Fibroblast of gingiva (primary cell): ENCODE results near the gene HHIPL1.
"Not testable (repeated sequence)": the region's sequence is repeated elsewhere in the genome, so short reads cannot be mapped to it uniquely, and the experiment has no call there.

ENCODE experiments used
- DNase-seq: peaks from one replicate; pipeline ENCODE4 v3.0.0-alpha.2; 2011; ENCODE audit warnings: low read depth

Gene HHIPL1

DNA sequence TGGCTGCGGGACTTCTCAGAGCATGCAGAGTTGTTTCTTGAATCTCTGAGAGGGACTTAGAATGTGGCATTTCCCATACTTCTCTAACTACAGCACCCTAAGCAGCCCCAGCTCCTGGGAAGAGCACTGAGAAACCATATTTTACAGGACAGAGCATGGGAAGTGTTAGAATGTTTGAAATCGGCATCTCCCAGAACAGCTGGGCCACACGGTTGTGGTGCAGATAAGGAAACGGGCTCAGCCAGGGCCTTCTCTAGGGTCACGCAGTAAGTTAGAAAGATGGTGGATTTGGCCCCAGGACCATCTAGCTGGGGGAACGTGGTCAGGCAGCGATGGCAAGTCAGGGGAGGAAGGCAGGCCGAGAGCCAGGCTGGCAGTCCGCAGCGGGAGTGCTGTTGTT lies 10.5 kb upstream of the HHIPL1 start:
- no peak for DNase-seq

DNA sequence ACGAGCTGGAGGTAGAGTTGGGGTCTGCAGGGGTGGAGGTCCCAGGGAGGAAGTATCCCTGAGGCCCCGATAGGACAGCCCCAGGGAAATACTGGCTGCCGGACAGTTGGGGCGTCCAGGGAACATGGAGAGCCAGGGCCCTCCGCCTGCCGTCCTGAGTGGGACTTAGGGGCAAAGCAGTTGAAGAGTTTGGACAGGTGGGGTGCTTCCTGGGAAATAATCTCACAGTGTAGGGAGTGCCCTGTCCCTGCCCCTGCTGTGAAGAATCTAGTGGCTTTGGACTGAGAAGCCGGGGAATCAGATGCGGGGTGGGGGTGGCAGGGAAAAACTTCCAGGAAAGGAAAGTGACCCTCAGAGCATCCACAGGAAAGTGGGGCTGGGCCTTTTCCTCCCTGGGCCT lies 9.8 kb upstream of the HHIPL1 start:
- DNase-seq = no peak

DNA sequence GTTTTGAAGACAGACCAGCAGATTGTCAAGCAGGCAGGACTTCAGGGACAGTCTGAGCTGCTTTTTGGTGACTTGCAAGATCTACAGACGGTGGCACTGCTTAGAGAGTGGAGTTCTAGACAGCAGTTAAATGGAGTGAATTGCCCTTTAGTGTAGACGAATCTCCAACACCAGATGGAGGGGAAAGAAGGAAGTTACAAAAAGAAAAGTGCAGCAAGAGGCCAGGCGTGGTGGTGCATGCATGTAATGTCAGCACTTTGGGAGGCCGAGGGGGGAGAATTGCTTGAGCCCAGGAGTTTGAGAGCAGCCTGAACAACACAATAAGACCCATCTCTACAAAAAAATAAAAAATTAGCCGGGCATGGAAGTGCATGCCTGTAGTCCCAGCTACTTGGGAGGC lies 8.4 kb upstream of the HHIPL1 start:
- no peak for DNase-seq

DNA sequence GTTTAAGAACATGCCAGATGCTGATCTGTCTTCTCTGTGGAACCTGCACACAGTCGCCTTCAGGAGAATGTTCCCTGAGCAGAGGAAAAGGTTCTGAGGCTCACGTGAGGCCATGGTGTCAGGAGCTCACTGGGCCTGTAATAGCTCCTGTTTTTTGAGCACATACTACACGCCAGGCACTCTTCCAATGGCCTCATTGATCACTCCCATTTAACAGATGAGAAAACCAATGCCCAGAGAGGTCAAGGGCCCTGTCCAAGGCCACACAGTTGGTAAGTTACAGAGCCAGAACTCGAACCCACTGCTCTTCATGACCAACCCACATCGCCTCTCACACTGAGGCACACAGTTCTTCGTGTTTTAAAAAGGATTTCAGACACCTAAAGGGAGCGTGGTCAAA lies 7.3 kb upstream of the HHIPL1 start:
- no peak for DNase-seq

DNA sequence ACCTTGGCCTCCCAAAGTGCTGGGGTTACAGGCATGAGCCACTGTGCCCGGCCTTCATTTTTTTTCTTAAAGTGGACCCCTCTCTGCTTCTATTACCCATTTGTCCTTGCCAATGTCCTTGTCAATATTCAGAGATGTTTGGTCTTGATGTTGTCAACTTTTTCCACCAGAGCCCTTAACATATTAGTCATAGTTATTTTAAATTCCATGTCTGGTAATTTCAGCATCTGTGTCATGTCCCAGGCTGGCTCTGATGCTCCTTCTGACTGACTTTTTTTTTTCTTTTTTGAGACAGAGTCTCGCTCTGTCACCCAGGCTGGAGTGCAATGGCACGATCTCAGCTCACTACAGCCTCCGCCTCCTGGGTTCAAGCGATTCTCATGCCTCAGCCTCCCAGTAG lies 2.2 kb upstream of the HHIPL1 start:
- DNase-seq = not testable (repeated sequence)

DNA sequence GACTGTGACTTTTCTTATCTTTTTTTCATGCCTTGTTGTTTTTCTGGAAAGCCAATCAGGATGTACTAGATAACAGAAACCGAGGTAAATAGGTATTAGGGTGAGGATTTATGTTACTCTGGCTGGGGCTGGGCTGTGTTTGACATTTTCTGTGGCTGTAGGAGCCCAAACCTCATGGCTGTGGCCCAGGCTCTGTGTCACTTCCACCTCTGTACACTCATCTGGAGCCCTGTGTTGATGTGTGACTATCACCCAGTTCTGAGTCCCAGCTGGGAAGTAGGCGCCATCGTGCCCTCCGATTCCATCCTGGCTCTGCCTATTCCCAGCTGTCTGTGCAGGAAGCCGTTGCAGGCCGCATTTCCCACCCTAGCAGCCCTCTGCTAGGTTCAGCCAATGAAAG lies 1.6 kb upstream of the HHIPL1 start:
- DNase-seq = no peak

DNA sequence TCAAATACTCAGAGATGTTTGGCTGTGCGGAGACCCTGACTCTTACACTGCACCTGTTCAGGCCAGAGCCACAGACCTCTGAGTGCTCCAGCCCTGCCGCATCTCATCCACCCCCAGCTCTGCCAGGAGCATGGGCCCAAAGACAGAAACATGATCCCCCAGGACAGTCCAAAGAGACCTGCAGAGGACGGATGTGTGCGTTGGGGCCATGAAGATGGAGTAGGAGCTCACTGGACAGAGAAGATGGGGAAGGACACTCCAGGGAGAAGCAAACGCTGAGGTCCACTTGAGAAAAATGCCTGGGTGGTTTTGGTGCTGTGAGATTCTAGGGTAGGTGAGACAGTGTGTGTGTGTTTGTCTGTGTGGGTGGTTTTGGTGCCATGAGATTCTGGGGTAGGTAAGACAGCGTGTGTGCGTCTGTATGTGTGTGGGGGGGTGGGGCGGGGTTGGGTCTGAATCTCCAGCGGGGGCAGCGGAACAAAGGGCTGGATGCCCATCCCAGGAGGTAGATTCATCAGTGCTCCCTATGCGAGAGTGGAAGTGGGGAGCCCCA lies 818 bp upstream of the HHIPL1 start:
- DNase-seq = no peak

DNA sequence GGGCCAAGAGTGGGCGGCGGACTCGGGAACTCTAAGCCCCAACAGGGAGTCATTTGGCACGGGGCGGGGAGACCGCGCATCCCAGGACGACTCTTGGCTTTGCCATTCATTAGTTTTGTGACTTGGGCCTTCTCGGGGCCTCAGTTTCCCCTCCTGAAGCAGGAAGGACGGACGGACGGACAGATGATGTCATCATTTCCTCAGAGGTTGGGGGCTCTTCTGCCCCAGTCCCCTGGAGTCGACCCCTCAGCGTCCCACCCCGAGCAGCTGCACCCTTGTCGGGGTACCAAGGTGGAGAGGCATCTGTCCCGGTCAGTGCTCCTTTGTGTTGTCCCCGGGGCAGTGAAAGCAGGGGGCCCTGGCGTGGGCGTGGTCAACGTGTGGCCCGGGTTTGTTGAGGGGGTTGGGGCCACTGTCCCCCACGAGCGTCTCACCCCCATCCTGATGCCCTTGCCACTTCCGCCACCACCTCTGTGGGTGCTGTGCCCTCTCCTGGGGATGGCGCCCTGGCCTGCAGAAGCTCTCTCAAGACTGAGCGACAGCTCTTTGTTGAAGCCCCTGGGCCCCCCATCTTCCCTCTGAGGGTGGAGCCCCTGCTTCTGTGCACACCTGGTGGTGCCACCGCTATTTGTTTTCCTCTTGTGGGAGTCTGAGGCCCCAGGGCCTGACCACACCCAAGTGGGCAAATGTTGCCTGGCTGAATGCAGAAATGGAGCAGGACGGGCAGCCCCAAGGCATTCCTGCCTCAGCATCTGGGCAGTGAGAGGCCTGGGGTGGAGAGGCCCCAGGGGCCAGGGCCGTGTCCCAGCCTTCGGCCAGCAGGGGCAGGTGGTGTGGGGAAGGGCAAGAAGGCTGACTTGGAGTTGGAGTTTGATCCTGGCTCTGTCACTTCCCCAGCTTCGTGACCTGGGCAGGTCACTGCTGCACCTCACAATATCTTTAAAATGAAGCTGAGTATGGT lies 896 bp downstream of the HHIPL1 start:
- DNase-seq = no peak

DNA sequence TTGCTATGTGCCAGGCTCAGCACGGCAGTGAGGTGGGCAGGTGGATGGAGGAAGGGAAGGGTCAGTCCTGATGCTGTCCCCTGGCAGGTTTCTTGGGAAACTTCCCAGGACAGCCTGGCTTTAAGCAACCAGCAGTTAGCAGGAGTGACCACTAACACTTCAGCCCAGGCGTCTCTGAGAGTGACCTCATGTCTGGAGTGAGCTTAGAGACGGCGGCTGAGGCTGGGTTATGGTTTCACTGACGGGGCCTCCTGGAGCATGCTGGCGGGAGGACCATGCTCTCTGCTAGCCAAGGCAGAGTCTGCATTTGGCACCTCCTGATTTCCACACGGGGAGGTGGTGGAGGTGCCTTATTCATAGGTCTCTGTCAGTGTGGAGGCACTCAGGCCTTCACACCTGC lies 2.5 kb downstream of the HHIPL1 start:
- no peak for DNase-seq

DNA sequence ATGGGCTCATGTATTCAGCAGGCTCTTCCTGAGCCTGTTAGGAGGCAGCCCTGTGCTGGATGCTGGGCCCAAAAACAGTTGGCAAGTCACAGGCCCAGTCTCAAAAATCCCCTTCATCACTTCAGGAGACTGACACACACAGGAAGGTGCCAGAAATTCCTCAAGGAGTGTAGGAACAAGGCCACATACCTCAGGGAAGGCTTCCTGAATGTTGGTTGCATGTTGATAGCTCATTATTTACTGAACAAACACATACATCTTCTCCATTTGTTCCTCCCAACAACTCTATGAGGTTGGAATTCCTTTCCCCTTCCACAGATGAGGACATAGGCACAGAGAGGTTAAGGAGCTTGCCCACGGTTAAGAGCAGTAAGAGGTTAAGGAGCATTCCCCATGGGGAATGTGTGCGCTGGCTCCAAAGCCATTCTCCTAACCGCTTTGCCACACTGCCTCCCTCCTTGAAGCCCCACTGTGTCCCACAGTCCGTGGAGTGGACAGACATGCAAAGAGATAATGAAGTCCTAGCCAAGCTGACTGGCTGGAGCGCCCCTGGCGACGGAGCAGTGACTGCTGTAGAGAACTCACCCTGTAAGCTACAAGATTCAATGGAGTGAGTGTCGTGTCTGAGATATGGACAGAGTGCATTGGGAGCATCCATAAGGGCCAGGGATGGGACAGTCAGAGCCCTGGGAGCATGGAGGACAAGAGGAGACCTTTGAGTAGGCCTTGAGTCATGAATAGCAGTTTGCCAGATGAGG lies 3.3 kb downstream of the HHIPL1 start:
- DNase-seq = no peak

DNA sequence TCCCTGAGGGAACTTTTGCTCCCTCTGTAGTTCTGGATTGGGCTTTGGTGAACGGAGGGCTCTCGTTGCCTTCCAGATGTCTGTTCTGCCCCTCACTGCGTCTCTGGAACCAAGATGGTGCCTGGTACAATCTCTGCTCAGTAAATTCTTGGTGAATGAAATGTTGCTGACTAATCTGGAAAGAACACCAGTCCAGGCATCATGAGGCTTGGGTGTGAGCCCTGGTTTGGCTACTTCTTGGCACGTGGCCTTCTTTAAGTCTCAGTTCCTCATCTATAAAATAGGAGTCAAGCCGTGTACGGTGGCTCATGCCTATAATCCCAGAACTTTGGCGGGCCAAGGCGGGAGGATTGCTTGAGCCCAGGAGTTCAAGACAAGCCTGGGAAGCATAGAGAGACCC lies 4.3 kb downstream of the HHIPL1 start:
- no peak for DNase-seq

DNA sequence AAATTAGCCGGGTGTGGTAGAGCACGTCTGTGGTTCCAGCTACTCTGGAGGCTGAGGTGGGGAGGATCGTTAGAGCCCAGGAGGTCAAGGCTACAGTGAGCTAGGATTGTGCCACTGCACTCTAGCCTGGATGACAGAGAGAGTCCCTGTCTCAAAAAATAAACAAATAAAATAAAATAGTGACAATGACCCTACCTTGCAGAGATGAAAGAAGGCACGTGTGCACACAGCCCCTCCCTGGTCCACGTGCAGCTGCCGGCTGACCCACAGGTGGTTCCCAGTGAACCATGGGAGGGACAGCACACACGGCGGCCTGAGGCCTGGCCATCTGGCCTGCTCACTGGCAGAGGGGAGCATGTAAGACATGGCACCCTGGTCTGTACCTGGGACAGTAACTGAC lies 4.7 kb downstream of the HHIPL1 start:
- DNase-seq = no peak

DNA sequence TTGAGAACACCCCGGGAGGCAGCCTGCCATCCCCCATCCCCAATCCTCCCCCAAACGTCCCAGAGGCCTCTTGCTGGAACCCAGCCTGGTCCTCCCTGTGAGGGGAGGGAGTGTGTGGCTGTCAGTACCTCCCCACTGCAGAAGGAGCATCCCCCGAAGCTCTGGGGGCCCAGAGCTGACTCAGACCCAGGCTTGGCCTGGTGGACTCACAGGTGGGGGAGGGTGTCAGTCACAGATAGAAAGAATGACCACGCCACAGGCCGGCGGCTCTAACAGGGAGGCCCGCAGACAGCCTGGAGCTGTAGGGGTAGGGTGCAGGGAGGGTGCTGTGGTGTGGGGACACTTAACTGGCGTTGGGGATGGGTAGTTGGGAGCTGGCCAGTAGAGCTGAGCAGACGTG lies 5.3 kb downstream of the HHIPL1 start:
- no peak for DNase-seq

DNA sequence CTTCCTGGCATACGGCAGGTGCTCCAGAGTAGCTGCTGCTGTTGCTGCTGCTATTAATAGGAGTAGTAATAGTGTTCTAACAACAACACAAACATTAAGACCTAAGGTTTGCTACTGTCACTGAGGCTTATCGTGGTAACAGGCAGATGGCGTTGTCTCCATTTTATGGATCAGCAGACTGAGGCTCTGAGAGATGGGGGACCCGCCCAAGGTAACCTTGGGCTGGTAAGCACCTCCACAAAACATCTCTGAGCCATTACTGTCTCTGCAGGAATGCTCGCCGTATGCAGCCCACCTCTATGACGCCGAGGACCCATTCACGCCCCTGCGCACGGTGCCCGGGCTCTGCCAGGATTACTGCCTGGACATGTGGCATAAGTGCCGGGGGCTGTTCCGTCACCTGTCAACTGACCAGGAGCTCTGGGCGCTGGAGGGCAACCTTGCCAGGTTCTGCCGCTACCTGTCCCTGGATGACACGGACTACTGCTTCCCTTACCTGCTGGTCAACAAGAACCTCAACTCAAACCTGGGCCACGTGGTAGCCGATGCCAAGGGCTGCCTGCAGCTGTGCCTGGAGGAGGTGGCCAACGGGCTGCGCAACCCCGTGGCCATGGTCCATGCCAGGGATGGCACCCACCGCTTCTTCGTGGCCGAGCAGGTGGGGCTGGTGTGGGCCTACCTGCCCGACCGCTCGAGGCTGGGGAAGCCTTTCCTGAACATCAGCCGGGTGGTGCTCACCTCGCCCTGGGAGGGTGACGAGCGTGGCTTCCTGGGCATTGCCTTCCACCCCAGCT lies 7.2 kb downstream of the HHIPL1 start:
- no peak for DNase-seq

DNA sequence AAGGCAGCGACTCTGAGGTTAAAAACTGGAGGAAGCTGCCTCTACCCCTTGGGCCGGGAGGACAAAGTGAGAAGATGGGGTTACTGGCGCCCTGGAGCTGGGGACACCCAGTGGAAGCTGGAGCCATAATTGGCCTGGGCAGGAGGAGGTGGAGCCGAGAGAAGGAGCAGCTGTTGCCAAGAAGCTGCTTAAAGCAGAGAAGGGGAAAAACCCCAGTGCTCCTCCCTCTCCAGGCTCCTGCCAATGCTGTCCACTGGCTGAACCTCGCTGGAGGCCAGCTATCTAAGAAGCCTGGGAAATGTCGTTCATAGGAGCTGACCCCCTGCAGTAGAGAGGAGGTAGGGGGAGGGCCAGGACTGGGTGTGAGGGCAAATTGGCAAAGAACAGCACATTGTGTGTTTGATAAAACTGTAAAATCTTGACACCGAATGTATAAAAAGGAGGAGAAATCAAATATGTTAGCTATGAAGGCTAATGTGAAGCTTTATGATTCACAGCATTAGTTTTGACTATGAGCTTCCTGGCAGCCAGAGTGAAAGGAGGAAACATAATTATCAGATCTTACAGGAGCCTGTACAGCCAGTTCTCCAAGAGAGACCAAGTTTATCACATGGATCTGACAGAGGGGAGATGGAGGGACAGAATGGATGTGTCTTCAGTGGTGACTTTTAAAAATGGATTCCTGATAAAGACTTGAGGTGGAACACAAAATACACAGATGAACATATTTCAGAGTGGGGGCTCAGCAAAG lies 9.5 kb downstream of the HHIPL1 start:
- peak; percentile 77 for DNase-seq

DNA sequence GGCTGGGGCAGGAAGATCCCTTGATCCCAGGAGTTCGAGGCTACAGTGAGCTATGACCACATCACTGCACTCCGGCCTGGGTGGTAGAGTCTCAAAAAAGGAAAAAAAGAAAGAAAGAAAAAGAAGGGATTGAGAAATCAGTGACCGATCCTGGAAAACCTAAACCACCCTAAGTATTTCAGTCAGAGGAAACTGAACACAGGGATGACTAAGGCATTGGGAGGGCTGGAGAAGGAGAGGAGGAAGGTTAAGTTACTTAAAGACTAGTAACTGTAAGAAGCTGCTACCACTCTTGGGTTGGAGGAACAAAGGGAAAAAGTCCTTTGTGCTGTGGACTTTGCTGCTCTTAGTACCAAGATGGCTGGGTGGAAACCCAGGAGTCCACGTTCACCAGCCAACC lies 10.6 kb downstream of the HHIPL1 start:
- peak; percentile 49 for DNase-seq

DNA sequence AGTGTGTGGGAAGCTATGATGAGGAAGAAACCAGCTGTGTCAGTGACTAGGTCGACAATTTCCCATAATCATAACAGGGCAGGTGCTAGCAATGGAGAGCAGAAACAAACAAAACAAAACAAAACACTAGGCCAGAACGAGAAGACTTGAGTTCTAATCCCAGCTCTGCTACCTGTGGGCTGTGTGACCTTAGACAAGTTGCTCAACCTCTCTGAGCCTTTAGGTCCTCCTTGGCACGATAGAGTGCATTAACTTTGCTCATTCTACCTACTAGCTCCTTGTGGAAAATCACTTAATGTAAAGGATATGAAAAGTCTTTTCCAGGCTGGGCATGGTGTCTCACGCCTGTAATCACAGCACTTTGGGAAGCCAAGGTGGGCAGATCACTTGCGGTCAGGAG lies 11.2 kb downstream of the HHIPL1 start:
- no peak for DNase-seq

DNA sequence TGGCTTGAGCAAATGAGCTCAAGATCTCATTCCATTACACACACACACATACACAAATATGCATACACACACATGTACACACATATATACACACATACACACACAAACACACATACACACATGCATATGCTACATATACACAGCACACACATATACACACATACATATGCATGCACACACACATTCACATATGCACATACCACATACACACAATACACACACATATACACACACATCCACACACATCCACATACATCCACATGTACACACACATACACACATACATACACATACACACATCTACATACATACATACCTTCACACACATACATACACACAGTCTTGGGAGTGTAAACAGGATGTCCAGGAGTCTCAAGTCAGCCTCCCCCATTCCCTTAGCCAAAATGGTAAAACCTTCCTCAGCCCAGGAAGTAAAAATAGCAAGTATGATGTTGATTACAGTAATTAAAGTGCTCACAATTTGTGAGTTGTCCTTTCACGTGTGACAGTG lies 12.8 kb downstream of the HHIPL1 start:
- DNase-seq = no peak

DNA sequence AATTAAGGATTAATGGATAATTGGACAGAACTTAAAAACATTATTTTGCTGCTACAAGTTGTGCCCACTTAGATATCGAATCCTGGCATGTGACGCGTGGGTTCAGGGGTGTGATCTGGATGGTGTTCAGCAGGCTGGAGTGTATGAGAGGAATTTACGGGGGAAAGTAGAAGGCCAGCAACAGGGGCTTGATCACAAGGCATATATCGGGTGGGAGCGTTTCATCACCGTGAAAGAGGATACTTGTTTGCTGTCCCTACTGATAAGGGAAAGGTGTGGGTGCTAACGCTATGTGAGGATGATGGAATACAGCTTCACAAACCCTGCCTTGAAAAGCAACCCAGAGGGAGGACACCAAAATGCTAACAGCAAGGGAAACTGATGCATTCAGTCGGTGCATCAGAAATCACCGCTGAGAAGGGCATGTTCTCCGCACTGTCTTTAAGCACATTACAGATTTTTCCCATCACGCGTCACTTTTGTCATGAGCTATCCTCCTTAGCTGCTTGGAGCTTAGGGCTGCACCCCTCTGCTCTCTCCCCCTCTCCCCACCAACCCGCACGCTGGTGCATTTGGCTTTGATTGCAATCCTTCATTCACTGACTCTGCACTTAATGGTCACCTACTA lies 13.4 kb downstream of the HHIPL1 start:
- DNase-seq = no peak

DNA sequence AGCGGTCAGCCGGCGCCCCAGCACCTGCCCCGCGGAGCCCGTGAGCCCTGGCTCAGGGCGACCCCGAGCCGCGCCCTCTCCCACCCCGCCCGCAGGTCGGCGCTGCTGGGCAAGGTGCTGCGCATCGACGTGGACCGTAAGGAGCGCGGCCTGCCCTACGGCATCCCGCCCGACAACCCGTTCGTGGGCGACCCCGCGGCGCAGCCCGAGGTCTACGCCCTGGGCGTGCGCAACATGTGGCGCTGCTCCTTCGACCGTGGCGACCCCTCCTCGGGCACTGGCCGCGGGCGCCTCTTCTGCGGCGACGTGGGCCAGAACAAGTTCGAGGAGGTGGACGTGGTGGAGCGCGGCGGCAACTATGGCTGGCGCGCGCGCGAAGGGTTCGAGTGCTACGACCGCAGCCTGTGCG lies 14.4 kb downstream of the HHIPL1 start:
- DNase-seq = no peak
